ENCODE data around the gene ZFAND2A.

- TF ChIP-seq CTCF (IDR thresholded peaks at IDR 0.05) (no peak), POLR2A (IDR thresholded peaks at IDR 0.05) (no peak)
Measured at GRCh38 chr7:1187127-1187526, 27.1 kb upstream of the ZFAND2A start.
